ENCODE data around the gene C5AR1.

- peak; percentile 90 for TF ChIP-seq CTCF (IDR thresholded peaks at IDR 0.05; ENCODE audit: low read length)
- no peak for TF ChIP-seq EZH2 (IDR thresholded peaks at IDR 0.05; ENCODE audit: borderline replicate concordance, low read length)
These were observed 39.4 kb downstream of the C5AR1 start, which contains the start of gene DHX34 for GRCh38 chr19:47348819-47349795.
